Activated CD8-positive, alpha-beta memory T cell treated with anti-CD3 and anti-CD28 coated beads for 48 hours (primary cell): ENCODE data around the gene OSBPL3.

Experiments
- DNase-seq, 3 experiments: peaks; one replicate each; pipeline ENCODE4 v3.0.0-alpha.2; 2020; ENCODE audit warnings: low read depth in 2 of 3, low spot score in 2 of 3

Gene OSBPL3

GRCh38 chr7:24769014-24769830 is 210.8 kb downstream of the OSBPL3 start:
- DNase-seq = no peak

- DNase-seq = no peak
Measured at GRCh38 chr7:24767878-24768569, 212.0 kb downstream of the OSBPL3 start.

GRCh38 chr7:24764972-24765744 is 214.8 kb downstream of the OSBPL3 start:
- DNase-seq = no peak

GRCh38 chr7:24764011-24764410 is 216.0 kb downstream of the OSBPL3 start:
- DNase-seq = no peak

- no peak for DNase-seq
Measured at GRCh38 chr7:24763303-24763901, 216.6 kb downstream of the OSBPL3 start.

- DNase-seq = no peak
Measured at GRCh38 chr7:24762771-24763170, 217.2 kb downstream of the OSBPL3 start.

- DNase-seq = no peak
Measured at GRCh38 chr7:24760968-24761367, 219.0 kb downstream of the OSBPL3 start.

GRCh38 chr7:24757353-24758275 is 222.4 kb downstream of the OSBPL3 start, which contains the start of gene GSDME:
Gene GSDME (minus strand): TSS chr7:24757464. CDS start chr7:24749774, 7,690 bp downstream.
- peak in 1 of 3 experiments; percentile 18 for DNase-seq

GRCh38 chr7:24756545-24757352 is 223.2 kb downstream of the OSBPL3 start:
- DNase-seq = peak in 1 of 3 experiments; percentile 26

- no peak for DNase-seq
Measured at GRCh38 chr7:24755541-24756407, 224.2 kb downstream of the OSBPL3 start.

GRCh38 chr7:24754906-24755506 is 225.0 kb downstream of the OSBPL3 start:
- DNase-seq = no peak

GRCh38 chr7:24752073-24752800 is 227.7 kb downstream of the OSBPL3 start:
- DNase-seq = no peak

GRCh38 chr7:24751484-24751883 is 228.5 kb downstream of the OSBPL3 start:
- no peak for DNase-seq

GRCh38 chr7:24750441-24751055 is 229.4 kb downstream of the OSBPL3 start:
- no peak for DNase-seq

GRCh38 chr7:24748521-24748920 is 231.5 kb downstream of the OSBPL3 start:
- no peak for DNase-seq
